Mesenchymal stem cell (in vitro differentiated cells and primary cell): Measurements from ENCODE around the gene RIN2.
"Not testable (repeated sequence)": the region's sequence is repeated elsewhere in the genome, so short reads cannot be mapped to it uniquely, and the experiment has no call there.

Experiments used
- DNase-seq: peaks from one replicate; pipeline ENCODE4 v3.0.0-alpha.2; 2013
- H2AFZ ChIP-seq: one replicate; pipeline ENCODE4 v1.6.1; 2013; ENCODE audit warnings: low read depth, mild to moderate bottlenecking, control low read depth, inconsistent platforms, low read length, moderate library complexity
- H2AK5ac ChIP-seq: 2 replicates; pipeline ENCODE4 v1.6.1; 2013; ENCODE audit warnings: low read length, moderate library complexity, mild to moderate bottlenecking, inconsistent platforms; ENCODE audit not compliant: severe bottlenecking
- H2BK120ac ChIP-seq: one replicate; pipeline ENCODE4 v1.6.1; 2013; ENCODE audit warnings: low read depth, mild to moderate bottlenecking, inconsistent platforms, low read length, moderate library complexity
- H2BK12ac ChIP-seq, 2 experiments: one replicate each; pipeline ENCODE4 v1.6.1; 2013; ENCODE audit warnings: inconsistent platforms in 2 of 2, low read length in 2 of 2, mild to moderate bottlenecking in 2 of 2, moderate library complexity in 2 of 2, control low read depth in 1 of 2
- H2BK15ac ChIP-seq: one replicate; pipeline ENCODE4 v1.6.1; 2013; ENCODE audit warnings: mild to moderate bottlenecking, low read depth, inconsistent platforms; ENCODE audit not compliant: poor library complexity, severe bottlenecking
- H2BK5ac ChIP-seq: 2 replicates; pipeline ENCODE4 v1.6.1; 2013; ENCODE audit warnings: low read depth, mild to moderate bottlenecking, low read length, control low read depth, inconsistent platforms; ENCODE audit not compliant: poor library complexity, severe bottlenecking
- H3K14ac ChIP-seq, 2 experiments: one replicate each; pipeline ENCODE4 v1.6.1; 2013; ENCODE audit warnings: inconsistent platforms in 2 of 2, low read length in 2 of 2, control low read depth in 1 of 2, mild to moderate bottlenecking in 1 of 2, moderate library complexity in 1 of 2
- H3K18ac ChIP-seq, 2 experiments: one replicate each; pipeline ENCODE4 v1.6.1; 2013; ENCODE audit warnings: inconsistent platforms in 2 of 2, low read length in 2 of 2, control low read depth in 1 of 2, low read depth in 1 of 2, mild to moderate bottlenecking in 1 of 2
- H3K23ac ChIP-seq, 2 experiments: one replicate each; pipeline ENCODE4 v1.6.1; 2013; ENCODE audit warnings: inconsistent platforms in 2 of 2, low read length in 2 of 2, mild to moderate bottlenecking in 2 of 2, moderate library complexity in 2 of 2, control low read depth in 1 of 2
- H3K27ac ChIP-seq: 2 replicates; pipeline ENCODE4 v1.5.1; 2013; ENCODE audit warnings: mild to moderate bottlenecking, moderate library complexity, low read length, control low read depth, inconsistent platforms; ENCODE audit not compliant: poor library complexity, severe bottlenecking
- H3K27me3 ChIP-seq, 2 experiments: 2 replicates each; pipeline versions ENCODE4 v1.6.1 to v1.7.0; 2013; ENCODE audit warnings: low read length in 2 of 2, mild to moderate bottlenecking in 2 of 2, moderate library complexity in 2 of 2, control low read depth in 1 of 2, inconsistent platforms in 1 of 2; ENCODE audit not compliant: control insufficient read depth in 1 of 2, insufficient read depth in 1 of 2
- H3K36me3 ChIP-seq, 2 experiments: 2 replicates each; pipeline versions ENCODE4 v1.6.1 to v1.7.0; 2013; ENCODE audit warnings: low read length in 2 of 2, control low read depth in 1 of 2, inconsistent platforms in 1 of 2, low read depth in 1 of 2, mild to moderate bottlenecking in 1 of 2; ENCODE audit not compliant: insufficient read depth in 2 of 2, control insufficient read depth in 1 of 2
- H3K4ac ChIP-seq, 2 experiments: one replicate each; pipeline ENCODE4 v1.6.1; 2013; ENCODE audit warnings: inconsistent platforms in 2 of 2, low read length in 2 of 2, mild to moderate bottlenecking in 2 of 2, moderate library complexity in 2 of 2, control low read depth in 1 of 2, low read depth in 1 of 2
- H3K4me1 ChIP-seq: 2 replicates; pipeline ENCODE4 v1.6.1; 2013; ENCODE audit warnings: low read depth, low read length, control low read depth; ENCODE audit not compliant: control insufficient read depth, insufficient read depth
- H3K4me2 ChIP-seq: 2 replicates; pipeline ENCODE4 v1.6.1; 2013; ENCODE audit warnings: low read length, mild to moderate bottlenecking, inconsistent platforms; ENCODE audit not compliant: poor library complexity, severe bottlenecking
- H3K4me3 ChIP-seq, 2 experiments: 2 replicates each; pipeline versions ENCODE4 v1.5.1 to v1.7.0; 2013; ENCODE audit warnings: low read length in 2 of 2, mild to moderate bottlenecking in 2 of 2, control low read depth in 1 of 2, low read depth in 1 of 2; ENCODE audit not compliant: insufficient read depth in 1 of 2
- H3K79me1 ChIP-seq: replicated peaks from 2 replicates; pipeline ENCODE4 v1.6.1; 2013; ENCODE audit warnings: mild to moderate bottlenecking, control low read depth, low read length, inconsistent platforms; ENCODE audit not compliant: poor library complexity, severe bottlenecking
- H3K9ac ChIP-seq: 2 replicates; pipeline ENCODE4 v1.7.0; 2013; ENCODE audit warnings: mild to moderate bottlenecking, low read length, moderate library complexity
- H3K9me3 ChIP-seq: 2 replicates; pipeline ENCODE4 v1.7.0; 2013; ENCODE audit warnings: mild to moderate bottlenecking, low read length; ENCODE audit not compliant: control insufficient read depth
- H4K8ac ChIP-seq: one replicate; pipeline ENCODE4 v1.6.1; 2013; ENCODE audit warnings: inconsistent platforms, mild to moderate bottlenecking, low read length, moderate library complexity
- H4K91ac ChIP-seq: one replicate; pipeline ENCODE4 v1.6.1; 2013; ENCODE audit warnings: mild to moderate bottlenecking, low read length, inconsistent platforms
- WGBS: methylation state at CpG from one replicate; pipeline ENCODE4 v1.1.7; 2013; ENCODE audit warnings: mixed read lengths; 5-methylcytosine and 5-hydroxymethylcytosine counted together

The RIN2 gene

DNA sequence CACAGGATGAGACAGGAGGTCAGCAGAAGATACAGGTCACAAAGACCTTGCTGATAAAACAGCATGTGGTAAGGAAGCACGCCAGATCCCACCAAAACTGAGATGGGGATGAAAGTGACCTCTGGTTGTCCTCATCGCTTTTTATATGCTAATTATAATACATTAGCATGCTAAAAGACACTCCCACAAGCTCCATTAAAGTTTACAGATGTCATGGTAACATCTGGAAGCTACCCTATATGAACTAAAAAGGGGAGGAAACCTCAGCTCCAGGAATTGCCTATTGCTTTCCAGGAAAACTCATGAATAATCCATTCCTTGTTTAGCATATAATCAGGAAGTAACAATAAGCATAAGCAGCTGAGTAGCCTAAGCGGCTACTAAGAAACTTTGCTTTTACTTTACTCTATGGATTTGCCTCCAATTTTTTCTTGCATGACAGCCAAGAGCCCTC, 8.4 kb upstream of the RIN2 start:
- H2BK5ac ChIP-seq = no peak overlapping the region
- no peak overlapping the region for H2BK120ac ChIP-seq
- no peak overlapping the region for H3K23ac ChIP-seq
- H2BK15ac ChIP-seq = no peak overlapping the region
- DNase-seq = no peak
- H3K4me3 ChIP-seq = no peak overlapping the region
- no peak overlapping the region for H2AK5ac ChIP-seq
- H3K18ac ChIP-seq = no peak overlapping the region
- H3K79me1 ChIP-seq = no peaks in the 10 kb centered on the region
- H3K4me2 ChIP-seq = no peak overlapping the region
- no peak overlapping the region for H3K4ac ChIP-seq
- H4K91ac ChIP-seq = no peak overlapping the region
- H3K9me3 ChIP-seq = peaks cover 8% of the 10 kb centered on the region
- H3K14ac ChIP-seq = no peak overlapping the region
- no peak overlapping the region for H2BK12ac ChIP-seq
- H2AFZ ChIP-seq = no peak overlapping the region
- WGBS = 40% methylated on average over 2 of the region's 3 CpGs
- no peak overlapping the region for H3K27ac ChIP-seq
- H4K8ac ChIP-seq = no peak overlapping the region
- H3K27me3 ChIP-seq = no peaks in the 10 kb centered on the region
- H3K4me1 ChIP-seq = no peaks in the 10 kb centered on the region
- no peak overlapping the region for H3K9ac ChIP-seq
- H3K36me3 ChIP-seq = no peaks in the 10 kb centered on the region

DNA sequence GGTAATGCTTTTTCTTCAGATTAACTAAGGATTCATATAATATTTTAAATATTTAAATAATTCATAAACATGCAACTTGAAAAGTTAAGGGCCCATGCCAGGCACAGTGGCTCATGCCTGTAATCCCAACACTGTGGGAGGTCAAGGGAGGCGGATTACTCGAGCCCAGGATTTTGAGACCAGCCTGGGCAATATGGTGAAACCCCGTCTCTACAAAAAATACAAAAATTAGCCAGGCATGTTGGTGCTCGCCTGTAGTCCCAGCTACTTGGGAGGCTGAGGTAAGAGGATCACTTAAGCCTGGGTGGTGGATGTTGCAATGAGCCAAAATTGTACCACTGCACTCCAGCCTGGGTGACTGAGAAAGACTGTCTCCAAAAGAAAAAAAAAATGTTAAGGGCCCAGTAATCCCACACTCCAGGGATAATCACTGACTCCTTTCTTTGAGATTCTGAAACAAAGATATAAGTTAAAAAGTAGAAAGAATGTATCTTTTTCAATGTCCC, 7.9 kb upstream of the RIN2 start:
- Histone ChIP-seq H3K18ac (no peak overlapping the region), H3K4me3 (no peak overlapping the region), H4K91ac (no peak overlapping the region), H3K14ac (no peak overlapping the region), H2BK12ac (no peak overlapping the region), H3K23ac (no peak overlapping the region), H3K9ac (no peak overlapping the region), H3K36me3 (no peaks in the 10 kb centered on the region), H3K9me3 (peaks cover 8% of the 10 kb centered on the region), H2BK5ac (no peak overlapping the region), H4K8ac (no peak overlapping the region), H3K79me1 (no peaks in the 10 kb centered on the region), H2BK120ac (no peak overlapping the region), H3K4me2 (no peak overlapping the region), H3K4ac (no peak overlapping the region), H3K27ac (no peak overlapping the region), H2AFZ (no peak overlapping the region), H3K4me1 (no peaks in the 10 kb centered on the region), H2BK15ac (no peak overlapping the region), H3K27me3 (no peaks in the 10 kb centered on the region), H2AK5ac (no peak overlapping the region)
- 96% methylated on average over 3 of the region's 4 CpGs for WGBS
- DNase-seq = no peak

DNA sequence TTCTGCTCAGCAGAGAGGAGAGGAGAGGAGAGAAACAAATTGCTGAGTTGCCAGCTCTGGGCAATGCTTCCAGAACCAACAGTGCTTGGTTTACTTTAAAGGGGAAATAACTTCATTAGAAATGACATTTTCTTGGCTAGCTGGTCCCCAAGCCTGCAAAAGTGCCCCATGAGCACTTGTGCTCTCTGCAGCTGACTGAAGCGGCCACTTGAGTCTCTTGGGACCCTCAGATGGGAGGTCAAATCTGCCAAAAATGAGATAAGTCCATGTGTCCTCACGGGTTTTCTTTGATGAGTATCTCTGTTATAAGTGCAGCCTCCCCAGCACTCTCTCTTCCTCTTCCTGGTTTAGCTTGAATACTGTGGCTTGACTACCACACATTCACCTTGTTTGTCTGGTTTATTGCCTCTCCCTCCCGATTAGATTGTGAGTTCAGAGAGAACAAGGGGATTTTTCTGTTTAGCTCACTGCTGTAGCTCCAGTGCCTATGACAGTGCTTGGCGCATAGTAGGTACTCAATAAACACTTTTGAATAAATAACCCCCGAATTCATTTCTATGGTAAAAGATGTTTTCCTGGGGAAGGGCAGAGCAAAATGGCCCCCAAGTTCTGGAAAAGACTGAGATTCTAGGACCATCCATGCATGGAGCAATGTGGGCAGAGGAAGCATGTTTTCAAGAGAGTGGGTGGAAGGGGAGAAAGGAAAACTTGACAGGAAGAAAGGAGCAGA, 7.0 kb upstream of the RIN2 start:
- no peak overlapping the region for H3K18ac ChIP-seq
- 47% methylated on average over 3 of the region's 5 CpGs for WGBS

DNA sequence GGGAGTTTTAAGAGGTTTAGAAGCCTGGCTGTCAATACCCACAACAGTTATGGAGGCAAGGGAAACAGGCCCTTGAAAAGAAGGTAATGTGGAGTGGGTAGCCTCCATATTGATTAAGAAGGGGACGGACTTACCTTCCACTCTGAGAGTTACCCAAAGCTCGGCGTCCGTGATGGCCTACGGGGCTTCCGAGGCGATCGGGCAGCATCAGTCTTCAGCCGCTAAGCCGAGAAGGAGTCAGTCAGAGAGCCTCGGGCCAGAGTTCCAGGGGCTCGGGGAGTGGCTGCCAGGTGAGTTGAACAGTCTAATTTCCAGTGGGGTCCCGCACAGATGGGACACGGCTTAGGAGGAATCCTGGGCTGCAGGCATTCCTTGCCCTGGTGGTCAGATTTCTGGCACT, 3.9 kb upstream of the RIN2 start:
- not testable (repeated sequence) for H2BK12ac ChIP-seq, H4K91ac ChIP-seq, H3K4me1 ChIP-seq, H3K9me3 ChIP-seq, H3K23ac ChIP-seq, H2BK120ac ChIP-seq, H3K27ac ChIP-seq, H2BK15ac ChIP-seq, H3K36me3 ChIP-seq, H3K4ac ChIP-seq, H4K8ac ChIP-seq, H3K4me3 ChIP-seq, H3K9ac ChIP-seq, H3K4me2 ChIP-seq, DNase-seq, H3K79me1 ChIP-seq, H2AFZ ChIP-seq, H3K27me3 ChIP-seq, H2AK5ac ChIP-seq, H2BK5ac ChIP-seq, H3K14ac ChIP-seq, H3K18ac ChIP-seq
- WGBS = 84% methylated on average over 13 of the region's 14 CpGs

More for the DNA sequence above, 7.0 kb upstream of the RIN2 start:
- Histone ChIP-seq H3K79me1 (no peaks in the 10 kb centered on the region), H2BK15ac (no peak overlapping the region), H3K9ac (no peak overlapping the region), H2BK120ac (no peak overlapping the region), H3K9me3 (no peaks in the 10 kb centered on the region), H4K8ac (no peak overlapping the region), H3K36me3 (no peaks in the 10 kb centered on the region), H2BK5ac (no peak overlapping the region), H3K4me3 (no peak overlapping the region), H3K14ac (no peak overlapping the region), H3K4me2 (no peak overlapping the region), H2AFZ (no peak overlapping the region), H4K91ac (no peak overlapping the region), H2BK12ac (no peak overlapping the region), H2AK5ac (no peak overlapping the region), H3K23ac (no peak overlapping the region), H3K27me3 (no peaks in the 10 kb centered on the region), H3K4me1 (no peaks in the 10 kb centered on the region), H3K4ac (no peak overlapping the region), H3K27ac (no peak overlapping the region)
- no peak for DNase-seq
